Adrenal gland (tissue), 12 donors: ENCODE results near the gene PIP5KL1. TPM values are rescaled to one million over a fixed set of nuclear protein-coding genes. Genes with fewer than 3 reads are reported as not detected.

Experiments used
- DNase-seq, 7 donors: peaks; one replicate each; pipeline ENCODE4 v3.0.0-alpha.2; 2019 to 2020
- H3K27ac ChIP-seq, 5 donors: fragments of 200-600 bp; sonication (generic) in 4 of 5; 1 replicate in 3 of 5; 2 replicates in 2 of 5; pipeline versions ENCODE4 v1.5.1 to v1.8.0; 2016 to 2020; ENCODE audit warnings: mild to moderate bottlenecking in 1 of 5
- H3K27me3 ChIP-seq: fragments of 200-600 bp; 2 replicates; pipeline ENCODE4 v1.8.0; 2021
- H3K36me3 ChIP-seq, 2 donors: fragments of 200-600 bp; replicated peaks in 1 of 2; 1 replicate in 1 of 2; 2 replicates in 1 of 2; pipeline versions ENCODE4 v1.5.1 to v1.8.0; 2018 to 2022
- H3K4me1 ChIP-seq, 2 donors: fragments of 200-600 bp; replicated peaks in 1 of 2; 1 replicate in 1 of 2; 2 replicates in 1 of 2; pipeline versions ENCODE4 v1.5.1 to v1.8.0; 2018 to 2021
- H3K4me3 ChIP-seq, 4 donors: fragments of 200-600 bp; sonication (generic) in 3 of 4; one replicate each; pipeline ENCODE4 v1.5.1; 2016 to 2018
- H3K9me3 ChIP-seq, 3 donors: fragments of 200-600 bp; sonication (generic) in 1 of 3; replicated peaks in 1 of 3; 1 replicate in 2 of 3; 2 replicates in 1 of 3; pipeline versions ENCODE4 v1.5.1 to v1.8.0; 2016 to 2021
- CTCF ChIP-seq, 6 experiments: fragments of 450-650 bp in 4 of 6; fragments of 200-600 bp in 2 of 6; sonication (generic) in 1 of 6; IDR thresholded peaks; 1 replicate in 5 of 6; 2 replicates in 1 of 6; pipeline versions ENCODE4 v1.5.1 to v1.8.0; 2016 to 2021; ENCODE audit warnings: antibody characterized with exemption in 6 of 6, mild to moderate bottlenecking in 2 of 6, moderate library complexity in 1 of 6
- POLR2A ChIP-seq, 2 donors: fragments of 450-650 bp; IDR thresholded peaks; one replicate each; pipeline ENCODE4 v1.6.1; 2017; ENCODE audit warnings: antibody characterized with exemption in 2 of 2, mild to moderate bottlenecking in 2 of 2, moderate library complexity in 1 of 2
- WGBS, 4 donors: extraction: QIAGEN DNeasy Blood & Tissue Kit in 2 of 4; methylation state at CpG; one replicate each; pipeline versions ENCODE4 v1.1.5 to v1.1.7; 2013 to 2017; 5-methylcytosine and 5-hydroxymethylcytosine counted together
- intact Hi-C, 2 donors: fragments of 100-400 bp; cut with DNase I; formaldehyde crosslinking; loops; one replicate each; pipeline versions ENCODE4 v1.14.1 to v1.15.0; 2022 to 2023
- polyA plus RNA-seq, 3 donors: library from polyadenylated mRNA; stranded (reverse); fragments of 200-250 nt in 2 of 3; fragments of 350-450 nt in 1 of 3; fragmentation: Illumina TruSeq in 1 of 3; extraction: RNeasy Lipid Tissue Mini Kit (QIAGEN cat#74804) in 1 of 3; gene quantifications; one replicate each; pipeline ENCODE4 v1.2.3, GENCODE V29; 2013 to 2014
- total RNA-seq, 9 donors: library from RNA; depleted of rRNA in 4 of 9; stranded (reverse); fragments of >200 nt in 4 of 9; fragments of 120-200 nt in 1 of 9; fragmentation: NEBNext Ultra II Directional in 1 of 9; extraction: Animal tissue kit (Norgen Biotek cat#: 25700) in 1 of 9; gene quantifications; one replicate each; pipeline versions ENCODE4 v1.1.0 to v1.2.4, GENCODE V29; 2013 to 2023
- donor health status: healthy with polysubstance abuse.
- donor health status: Bipolar disorder and iron deficiency.
- donor health status: DM: yes; HTN: yes; CAD: no.
- donor health status: DM: no; HTN: no; CAD: no.
- donor health status: DM: no; HTN: no; CAD: no.
- donor health status: DM: yes; HTN: yes; CAD: no.

PIP5KL1 gene
- total and polyA plus RNA-seq, 12 donors: 0.19 to 2.3 (median 0.83) TPM; not detected in 3

- Histone ChIP-seq H3K4me1 (peaks cover 53 to 64% of the 10 kb centered on the region in 2 donors), H3K27me3 (no peaks in the 10 kb centered on the region), H3K36me3 (no peaks in the 10 kb centered on the region), H3K27ac (peak overlapping the region in 4 of 5 donors; percentile 22 to 95 (median 58)), H3K9me3 (no peaks in the 10 kb centered on the region), H3K4me3 (no peak overlapping the region)
- TF ChIP-seq POLR2A (IDR thresholded peaks at IDR 0.05) (no peak), CTCF (IDR thresholded peaks at IDR 0.05) (no peak)
- no peak for DNase-seq
- WGBS, 4 donors: 89 to 100% (median 94%) methylated on average over 2 of the region's 2 CpGs
- intact Hi-C loops: no loop called here
These were observed 29.3 kb upstream of the PIP5KL1 start for GRCh38 chr9:127959841-127960409.

DNA sequence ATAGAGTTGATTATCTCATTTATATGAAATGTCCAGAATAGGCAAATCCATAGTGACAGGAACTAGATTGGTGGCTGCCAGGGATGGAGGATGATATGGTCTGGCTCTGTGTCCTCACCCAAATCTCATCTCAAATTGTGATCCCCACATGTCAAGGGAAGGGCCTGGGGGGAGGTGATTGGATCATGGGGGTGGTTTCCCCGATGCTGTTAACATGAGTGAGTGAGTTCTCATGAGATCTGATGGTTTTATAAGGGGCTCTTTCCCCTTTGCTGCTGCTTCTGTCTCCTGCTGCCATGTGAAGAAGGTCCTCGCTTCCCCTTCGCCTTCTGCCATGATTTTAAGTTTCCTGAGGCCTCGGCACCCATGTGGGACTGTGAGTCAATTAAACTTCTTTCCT is 28.8 kb upstream of the PIP5KL1 start:
- no peak overlapping the region for H3K4me3 ChIP-seq
- WGBS, 4 donors: 90 to 96% (median 94%) methylated on average over 4 of the region's 4 CpGs
- intact Hi-C loops: no loop called here
- TF ChIP-seq CTCF (IDR thresholded peaks at IDR 0.05) (no peak), POLR2A (IDR thresholded peaks at IDR 0.05) (no peak)
- no peaks in the 10 kb centered on the region for H3K9me3 ChIP-seq
- peak overlapping the region in 1 of 5 donors; percentile 20 for H3K27ac ChIP-seq
- no peaks in the 10 kb centered on the region for H3K36me3 ChIP-seq
- DNase-seq: no peak
- no peaks in the 10 kb centered on the region for H3K27me3 ChIP-seq
- peaks cover 53 to 64% of the 10 kb centered on the region in 2 donors for H3K4me1 ChIP-seq

DNA sequence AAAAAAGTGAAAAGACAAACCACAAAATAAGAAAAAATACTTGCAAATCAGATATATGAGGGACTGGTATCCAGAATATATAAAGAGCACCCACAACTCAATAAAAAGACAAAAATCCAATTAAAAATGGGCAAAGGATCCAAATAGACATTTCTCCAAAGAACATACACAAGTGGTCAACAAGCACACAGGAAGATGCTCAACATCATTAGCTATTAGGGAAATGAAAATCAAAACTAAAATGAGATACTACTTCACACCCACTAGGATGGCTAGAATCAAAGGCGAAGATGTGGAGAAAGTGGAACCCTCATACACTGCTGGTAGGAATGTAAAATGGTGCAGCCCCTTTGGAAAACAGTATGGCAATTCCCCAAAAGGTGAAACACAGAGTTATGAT is 28.2 kb upstream of the PIP5KL1 start:
- no peak overlapping the region for H3K27ac ChIP-seq
- no peaks in the 10 kb centered on the region for H3K9me3 ChIP-seq
- TF ChIP-seq CTCF (IDR thresholded peaks at IDR 0.05) (no peak), POLR2A (IDR thresholded peaks at IDR 0.05) (no peak)
- no peak for DNase-seq
- peaks cover 53 to 64% of the 10 kb centered on the region in 2 donors for H3K4me1 ChIP-seq
- 96 to 100% (median 98%) methylated on average over 1 of the region's 1 CpG for WGBS, 4 donors
- intact Hi-C loops: no loop called here
- no peaks in the 10 kb centered on the region for H3K27me3 ChIP-seq
- no peaks in the 10 kb centered on the region for H3K36me3 ChIP-seq
- no peak overlapping the region for H3K4me3 ChIP-seq

DNA sequence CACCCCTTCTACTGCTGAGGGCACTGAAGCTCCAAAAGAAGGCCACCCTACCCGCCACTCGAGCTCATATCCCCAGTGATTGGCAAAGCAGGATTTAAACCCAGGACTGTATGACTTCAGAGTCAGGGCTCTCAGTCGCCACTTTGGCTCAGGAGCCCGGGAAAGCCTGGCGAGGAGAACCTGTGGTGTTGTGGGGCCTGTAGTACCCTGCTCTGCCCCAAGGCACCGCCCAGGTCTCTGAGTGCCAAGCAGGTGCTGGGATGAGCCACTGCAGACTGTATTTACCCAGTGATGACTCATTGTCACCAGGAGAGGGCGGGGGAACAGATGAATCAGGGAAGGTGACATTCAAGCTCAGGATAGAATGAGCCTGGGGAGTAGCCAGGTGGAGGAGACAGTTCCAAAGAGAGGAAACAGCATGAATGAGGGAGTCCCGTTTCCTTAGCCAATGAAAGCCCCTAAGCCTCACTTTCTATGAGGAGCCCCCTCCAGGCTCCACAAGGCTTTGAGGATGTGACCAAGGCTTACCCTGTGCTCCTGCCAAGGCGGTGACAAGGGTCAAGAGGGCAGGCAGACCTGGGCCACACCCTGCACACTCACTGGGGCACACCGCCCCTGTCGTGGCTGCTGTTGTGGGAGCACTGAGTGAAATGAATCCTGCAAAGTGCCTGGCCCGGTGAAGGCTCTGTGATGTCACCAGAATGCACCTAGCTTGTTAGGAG is 24.9 kb upstream of the PIP5KL1 start:
- WGBS, 4 donors: 34 to 47% (median 37%) methylated on average over 8 to 12 of the region's 12 CpGs
- intact Hi-C loops: no loop called here
- Histone ChIP-seq H3K27ac (peak overlapping the region in 4 of 5 donors; percentile 30 to 85 (median 78)), H3K4me3 (no peak overlapping the region), H3K4me1 (peaks cover 35 to 52% of the 10 kb centered on the region in 2 donors), H3K9me3 (no peaks in the 10 kb centered on the region), H3K27me3 (no peaks in the 10 kb centered on the region), H3K36me3 (no peaks in the 10 kb centered on the region)
- DNase-seq: peak; percentile 89 to 97 (median 95)
- peak in 1 of 2 donors; percentile 65 for TF ChIP-seq POLR2A (IDR thresholded peaks at IDR 0.05)
- TF ChIP-seq CTCF (IDR thresholded peaks at IDR 0.05): peak; percentile 35 to 75 (median 69)
